ENCODE results near the gene SEZ6L.

SEZ6L gene

GRCh38 chr22:26182723-26183122, 13.5 kb downstream of the SEZ6L start:
- DNase-seq, result no peak

GRCh38 chr22:26185190-26185589, 15.9 kb downstream of the SEZ6L start:
- no peak for DNase-seq

GRCh38 chr22:26188341-26188740, 19.1 kb downstream of the SEZ6L start:
- no peak for DNase-seq

- DNase-seq, result no peak
These were observed 25.1 kb downstream of the SEZ6L start for GRCh38 chr22:26194313-26194712.

GRCh38 chr22:26194877-26195276, 25.6 kb downstream of the SEZ6L start:
- no peak for DNase-seq

GRCh38 chr22:26196657-26197056, 27.4 kb downstream of the SEZ6L start:
- DNase-seq, result no peak

GRCh38 chr22:26197425-26197824, 28.2 kb downstream of the SEZ6L start:
- DNase-seq, result no peak

- DNase-seq, result no peak
These were observed 30.4 kb downstream of the SEZ6L start for GRCh38 chr22:26199665-26200064.

- DNase-seq, result no peak
These were observed 33.1 kb downstream of the SEZ6L start for GRCh38 chr22:26202280-26202924.

GRCh38 chr22:26205494-26205893, 36.2 kb downstream of the SEZ6L start:
- DNase-seq, result no peak

GRCh38 chr22:26210334-26210733, 41.1 kb downstream of the SEZ6L start:
- DNase-seq, result no peak

GRCh38 chr22:26213826-26214225, 44.6 kb downstream of the SEZ6L start:
- no peak for DNase-seq

GRCh38 chr22:26214466-26214865, 45.2 kb downstream of the SEZ6L start:
- DNase-seq, result no peak

GRCh38 chr22:26215736-26216135, 46.5 kb downstream of the SEZ6L start:
- DNase-seq, result no peak

- no peak for DNase-seq
These were observed 55.9 kb downstream of the SEZ6L start for GRCh38 chr22:26225207-26225606.

GRCh38 chr22:26226538-26227297, 57.5 kb downstream of the SEZ6L start:
- DNase-seq, result no peak

GRCh38 chr22:26229910-26230309, 60.6 kb downstream of the SEZ6L start:
- DNase-seq, result no peak

GRCh38 chr22:26234296-26234695, 65.0 kb downstream of the SEZ6L start:
- no peak for DNase-seq

GRCh38 chr22:26235792-26236487, 66.7 kb downstream of the SEZ6L start:
- no peak for DNase-seq

- DNase-seq, result no peak
These were observed 67.7 kb downstream of the SEZ6L start for GRCh38 chr22:26236991-26237390.

- no peak for DNase-seq
These were observed 69.3 kb downstream of the SEZ6L start for GRCh38 chr22:26238596-26238995.

- DNase-seq, result no peak
These were observed 70.3 kb downstream of the SEZ6L start for GRCh38 chr22:26239581-26239980.

GRCh38 chr22:26241361-26241760, 72.1 kb downstream of the SEZ6L start:
- no peak for DNase-seq

GRCh38 chr22:26245001-26245400, 75.7 kb downstream of the SEZ6L start:
- DNase-seq, result no peak

Measured in stimulated activated CD4-positive, alpha-beta T cell treated with anti-CD3 and anti-CD28 coated beads, Interleukin-12 subunit alpha, Interleukin-12 subunit beta, amount 100 ng/mL, for 4 hours (primary cell).